Activated CD8-positive, alpha-beta memory T cell treated with anti-CD3 and anti-CD28 coated beads for 24 hours (primary cell): ENCODE results near the gene CD226.
"Not testable (repeated sequence)": the region's sequence is repeated elsewhere in the genome, so short reads cannot be mapped to it uniquely, and the experiment has no call there.

Source experiments
- DNase-seq: peaks from one replicate; pipeline ENCODE4 v3.0.0-alpha.2; 2020

Gene CD226

GRCh38 chr18:69865776-69866175 lies 81.9 kb downstream of the CD226 start:
- DNase-seq = no peak

DNA sequence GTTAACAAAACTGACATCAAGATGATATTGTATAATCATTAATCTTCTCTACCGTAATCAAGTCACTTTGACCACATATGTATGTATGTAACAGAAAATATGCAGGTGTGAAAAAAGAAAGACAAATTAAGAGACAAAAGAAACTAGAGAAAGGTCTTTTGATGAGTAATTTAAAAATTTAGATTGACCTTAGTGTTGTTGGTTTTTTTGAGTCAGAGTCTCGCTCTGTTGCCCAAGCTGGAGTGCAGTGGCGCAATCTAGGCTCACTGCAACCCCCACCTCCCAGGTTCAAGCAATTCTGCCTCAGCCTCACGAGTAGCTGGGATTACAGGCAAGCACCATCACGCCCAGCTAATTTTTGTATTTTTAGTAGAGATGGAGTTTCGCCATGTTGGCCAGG lies 82.9 kb downstream of the CD226 start:
- DNase-seq = not testable (repeated sequence)

GRCh38 chr18:69858897-69859296 lies 88.8 kb downstream of the CD226 start:
- DNase-seq = no peak

GRCh38 chr18:69854455-69854854 lies 93.2 kb downstream of the CD226 start:
- no peak for DNase-seq

GRCh38 chr18:69853051-69853450 lies 94.6 kb downstream of the CD226 start:
- no peak for DNase-seq

GRCh38 chr18:69845593-69846506 lies 101.8 kb downstream of the CD226 start:
- DNase-seq = no peak

DNA sequence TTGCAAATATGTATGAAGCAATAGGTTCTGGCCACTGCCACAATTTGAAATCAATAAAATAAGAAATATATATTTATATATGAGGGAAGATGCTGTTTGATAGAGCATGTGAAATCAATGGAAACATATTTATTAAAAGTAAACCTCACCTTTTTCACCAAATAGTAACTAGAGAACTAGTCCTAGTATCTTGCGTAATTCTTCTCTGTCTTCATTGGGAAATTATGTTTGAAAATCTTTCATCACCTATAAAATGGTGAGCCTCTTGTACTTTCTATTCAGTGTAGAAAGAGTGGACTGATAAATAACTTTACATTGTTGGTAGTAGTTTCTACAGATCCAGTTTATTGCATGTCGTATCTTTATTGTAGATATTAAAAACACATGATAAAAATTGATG lies 103.0 kb downstream of the CD226 start:
- no peak for DNase-seq

DNA sequence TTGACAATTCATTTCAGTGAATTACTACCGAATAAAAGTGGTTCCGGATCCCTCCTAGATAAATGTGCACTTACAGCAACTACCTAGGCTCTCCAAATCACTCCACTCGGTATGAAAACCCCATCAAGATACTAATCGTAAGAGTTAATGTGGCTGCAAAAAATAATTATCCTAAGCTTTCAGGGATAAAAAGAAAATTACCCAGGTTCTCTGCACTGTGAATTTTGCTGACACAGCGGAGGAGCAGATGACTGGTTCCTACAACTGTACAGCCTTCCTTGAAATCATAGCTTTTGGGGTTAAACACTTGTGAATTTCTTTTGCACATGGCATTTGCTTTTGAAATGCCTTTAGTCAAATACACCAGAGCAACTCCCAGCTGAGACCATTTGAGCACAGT lies 104.7 kb downstream of the CD226 start:
- DNase-seq = no peak

GRCh38 chr18:69841117-69841516 lies 106.6 kb downstream of the CD226 start:
- no peak for DNase-seq

DNA sequence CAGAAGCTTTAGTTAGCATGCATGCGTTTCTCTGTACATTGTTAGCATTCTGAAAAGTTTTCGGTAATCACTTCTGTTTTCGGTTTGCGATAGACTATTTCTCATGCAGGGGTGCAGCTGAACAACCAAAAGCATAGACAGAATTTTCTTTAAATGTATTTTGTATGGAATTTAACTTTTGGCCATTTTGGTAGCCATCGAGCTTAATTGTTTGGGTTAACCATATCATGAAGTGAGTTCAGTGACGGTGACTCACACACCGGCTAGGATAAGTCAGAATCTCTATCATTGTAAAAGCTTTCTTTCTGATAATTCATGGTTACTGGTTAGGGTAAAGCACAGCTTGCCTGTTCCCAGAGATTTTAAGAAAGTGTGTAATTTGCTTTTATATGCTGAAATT lies 107.2 kb downstream of the CD226 start:
- no peak for DNase-seq

DNA sequence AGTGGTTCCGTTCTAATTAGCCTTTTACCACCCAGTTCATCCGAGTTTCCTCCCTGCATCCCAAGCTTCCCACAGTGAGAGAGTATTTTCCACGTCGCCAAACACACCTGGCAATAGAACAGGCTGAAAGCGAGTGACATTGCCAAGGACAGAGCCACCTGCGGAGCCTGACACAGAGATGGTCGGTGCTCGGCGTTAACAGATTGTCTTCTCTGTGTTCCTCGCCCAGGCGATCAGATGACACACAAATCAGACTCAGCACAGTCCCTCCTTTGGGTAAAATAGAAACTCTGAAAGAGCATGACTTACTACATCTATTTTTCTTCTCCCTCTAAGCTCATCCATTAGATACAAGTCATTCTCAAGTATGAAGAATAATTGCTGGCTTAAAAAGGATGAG lies 107.7 kb downstream of the CD226 start:
- no peak for DNase-seq

- no peak for DNase-seq
Observed at GRCh38 chr18:69839497-69839896, 108.2 kb downstream of the CD226 start.

DNA sequence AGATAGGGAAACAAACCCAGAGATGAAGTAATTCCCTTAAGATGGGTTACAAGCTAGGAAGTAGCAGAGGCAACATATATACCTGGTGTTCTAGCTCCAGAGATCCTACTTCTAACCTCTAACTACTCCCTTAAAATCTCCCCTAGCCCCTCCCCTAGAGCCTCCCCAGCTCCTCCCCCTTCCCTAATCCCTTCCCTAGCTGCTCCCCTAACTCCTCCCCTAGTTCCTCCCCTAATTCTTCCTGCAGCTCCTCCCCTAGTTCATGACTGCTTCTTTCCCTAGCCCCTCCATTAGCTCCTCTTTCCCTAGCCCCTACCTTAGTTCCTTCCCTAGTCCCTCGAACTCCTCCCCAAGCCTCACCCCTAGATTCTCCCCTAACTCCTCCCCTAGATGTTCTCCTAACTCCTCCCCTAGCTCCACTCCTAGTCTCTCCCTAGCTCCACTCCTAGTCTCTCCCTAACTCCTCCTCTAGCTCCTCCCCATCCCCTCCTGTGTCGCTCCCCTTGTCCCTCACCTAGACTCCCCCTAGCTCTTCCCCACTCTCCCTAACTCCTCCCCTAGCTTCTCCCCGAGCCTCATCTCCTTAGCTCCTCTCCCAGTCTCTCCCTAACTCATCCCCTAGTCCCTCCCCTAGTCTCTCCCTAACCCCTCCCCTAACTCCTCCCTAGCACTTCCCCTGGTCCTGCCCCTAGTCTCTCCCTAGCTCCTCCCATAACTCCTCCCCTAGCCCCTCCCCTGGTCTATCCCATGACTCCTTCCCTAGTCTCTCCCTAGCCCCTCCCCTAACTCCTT lies 108.9 kb downstream of the CD226 start:
- no peak for DNase-seq

DNA sequence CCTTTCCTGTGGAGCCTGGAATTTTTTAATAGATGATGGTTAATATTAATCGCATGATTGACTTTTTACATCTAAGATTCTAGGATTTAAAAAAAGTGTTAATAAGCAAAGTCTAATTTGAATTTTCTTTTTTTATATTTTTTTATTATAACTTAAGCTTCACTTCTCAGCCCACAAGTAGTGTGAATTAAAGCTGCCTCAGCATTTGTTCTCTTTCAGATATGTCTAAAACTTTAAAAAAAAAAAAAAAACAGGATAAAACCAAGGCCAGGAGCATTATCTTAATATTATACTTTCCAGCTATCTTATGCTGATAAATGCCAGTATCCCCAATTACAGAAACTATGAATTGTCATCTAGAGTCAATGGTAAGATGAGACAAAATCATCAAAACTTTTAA lies 109.7 kb downstream of the CD226 start:
- no peak for DNase-seq

GRCh38 chr18:69834980-69835379 lies 112.7 kb downstream of the CD226 start:
- not testable (repeated sequence) for DNase-seq

DNA sequence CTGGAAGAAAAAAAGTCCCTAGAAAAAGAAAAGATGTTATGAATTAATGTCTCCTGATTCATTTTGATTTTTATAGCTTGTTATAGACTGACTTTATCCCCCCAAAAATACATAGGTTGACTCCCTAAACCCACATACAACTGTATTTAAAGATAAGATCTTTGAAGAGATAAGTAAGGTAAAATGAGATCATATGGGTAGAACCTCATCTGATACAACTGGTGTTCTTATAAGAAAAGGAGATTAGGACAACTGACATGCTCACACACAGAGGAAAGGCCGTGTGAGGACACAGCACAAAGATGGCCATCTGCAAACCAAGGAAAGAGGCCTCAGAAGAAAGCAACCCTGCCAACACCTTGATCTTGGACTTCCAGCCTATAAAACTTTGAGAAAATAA lies 117.5 kb downstream of the CD226 start:
- DNase-seq = no peak

DNA sequence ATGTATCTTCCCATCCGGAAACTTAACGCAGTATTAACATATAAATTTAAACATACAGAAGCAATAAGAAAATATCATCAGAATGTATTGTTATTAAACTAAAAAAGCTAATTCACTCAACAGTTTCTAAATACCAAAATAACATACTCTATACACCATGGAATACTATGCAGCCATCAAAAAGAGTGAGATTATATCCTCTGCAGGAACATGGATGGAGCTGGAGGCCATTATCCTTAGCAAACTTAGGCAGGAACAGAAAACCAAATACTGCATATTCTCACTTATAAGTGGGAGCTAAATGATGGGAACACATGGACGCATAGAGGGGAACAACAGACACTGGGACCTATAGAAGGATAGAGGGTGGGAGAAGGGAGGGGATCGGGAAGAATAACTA lies 127.1 kb downstream of the CD226 start:
- no peak for DNase-seq

DNA sequence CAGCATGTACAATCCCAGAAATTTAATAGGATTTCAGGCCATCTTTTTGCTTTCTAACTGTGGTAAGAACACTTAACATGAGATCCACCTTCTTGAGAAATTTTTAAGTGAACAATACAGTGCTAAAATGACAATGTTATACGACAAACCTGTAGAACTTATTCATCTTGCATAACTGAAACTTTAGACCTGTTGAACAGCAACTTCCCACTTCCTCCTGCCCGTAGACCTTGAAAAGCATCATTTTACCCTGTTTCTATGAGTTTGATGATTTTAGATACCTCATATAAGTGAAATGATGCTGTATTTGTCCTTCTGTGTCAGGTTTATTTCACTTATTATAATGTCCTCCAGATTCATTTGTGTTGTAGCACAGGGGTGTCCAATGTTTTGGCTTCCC lies 128.2 kb downstream of the CD226 start:
- DNase-seq = no peak

DNA sequence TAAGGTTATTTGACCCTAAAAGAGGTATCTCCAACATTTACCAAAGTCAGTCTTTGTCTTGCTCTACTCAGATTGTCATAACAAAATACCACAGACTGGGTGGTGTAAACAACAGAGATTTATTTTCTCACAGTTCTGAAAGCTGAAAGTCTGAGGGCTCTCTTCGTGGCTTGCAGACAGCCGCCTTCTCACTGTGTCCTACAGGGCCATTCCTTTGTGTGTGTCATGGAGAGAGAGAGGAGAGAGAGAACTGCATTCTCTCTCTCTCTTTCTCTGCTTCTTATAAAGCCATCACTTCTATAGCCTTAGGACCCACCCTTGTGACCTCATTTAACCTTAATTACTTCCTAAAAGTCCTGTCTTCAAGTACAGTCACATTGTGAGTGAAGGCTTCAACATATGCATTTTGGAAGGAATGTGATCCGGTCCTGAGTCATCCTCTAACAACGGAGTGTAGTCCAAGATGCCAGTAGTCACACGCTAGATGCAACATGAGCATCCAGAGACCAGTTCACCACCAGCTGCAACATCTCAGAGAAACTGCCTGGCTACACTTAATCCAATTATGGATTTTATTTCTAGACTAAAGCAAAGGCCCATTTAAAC lies 130.2 kb downstream of the CD226 start:
- no peak for DNase-seq

DNA sequence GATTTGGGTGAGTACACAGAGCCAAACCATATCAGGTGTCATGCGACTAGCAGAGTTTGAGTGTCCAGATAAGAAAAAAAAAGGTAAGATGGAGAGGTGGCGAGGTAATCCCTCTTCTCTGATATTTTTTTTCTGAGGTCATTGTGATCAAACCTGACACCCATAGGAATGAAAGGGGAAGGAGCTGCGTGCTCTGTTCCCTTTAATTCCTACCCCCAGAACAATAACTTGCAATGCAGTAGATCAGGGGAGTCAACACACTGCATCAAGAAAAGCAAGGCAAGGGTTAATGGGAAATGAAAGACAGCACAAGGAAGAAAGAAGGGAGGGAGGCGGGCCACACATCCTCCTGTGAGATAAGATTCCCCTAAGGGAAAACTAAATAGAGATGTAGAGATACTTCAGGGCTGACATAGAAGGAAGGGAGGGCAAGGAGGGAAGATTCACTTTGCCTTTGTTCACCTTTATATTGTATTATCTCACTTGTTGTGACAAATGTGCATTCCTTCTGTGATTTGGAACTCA lies 132.8 kb downstream of the CD226 start:
- no peak for DNase-seq

DNA sequence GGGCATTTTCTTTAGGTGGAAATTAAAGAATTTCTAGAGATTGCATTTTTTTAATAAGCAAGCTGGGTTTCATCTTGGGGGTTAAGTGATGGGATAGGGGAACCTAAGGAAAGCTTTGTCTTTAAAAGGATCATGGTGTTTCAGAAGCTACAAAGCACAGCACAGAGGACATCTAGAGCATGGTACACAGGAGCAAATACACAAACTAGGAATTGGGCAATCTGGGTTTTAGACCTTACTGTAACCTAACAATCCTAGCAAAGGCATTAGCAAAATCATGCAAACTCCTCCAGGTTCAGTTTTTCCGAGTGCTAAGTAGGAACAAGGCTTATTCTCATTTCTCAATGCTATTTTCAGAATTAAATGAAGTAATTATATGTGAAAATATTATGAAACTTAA lies 134.1 kb downstream of the CD226 start:
- DNase-seq = no peak

DNA sequence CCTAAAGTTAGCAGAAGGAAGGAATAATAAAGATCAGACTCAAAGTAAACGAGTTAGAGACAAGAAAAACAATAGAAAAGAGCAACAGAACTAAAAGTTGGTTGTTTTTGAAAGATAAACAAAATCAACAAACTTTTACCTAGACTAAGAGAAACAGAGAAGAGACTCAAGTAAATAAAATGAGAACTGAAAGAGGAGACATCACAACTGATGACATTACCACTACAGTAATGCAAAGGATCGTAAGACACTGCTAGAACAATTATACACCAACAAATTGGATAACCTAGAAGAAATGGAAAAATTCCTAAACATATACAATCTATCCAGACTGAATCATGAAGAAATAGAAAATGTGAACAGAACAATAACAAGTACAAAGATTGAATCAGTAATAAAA lies 139.3 kb downstream of the CD226 start:
- no peak for DNase-seq

DNA sequence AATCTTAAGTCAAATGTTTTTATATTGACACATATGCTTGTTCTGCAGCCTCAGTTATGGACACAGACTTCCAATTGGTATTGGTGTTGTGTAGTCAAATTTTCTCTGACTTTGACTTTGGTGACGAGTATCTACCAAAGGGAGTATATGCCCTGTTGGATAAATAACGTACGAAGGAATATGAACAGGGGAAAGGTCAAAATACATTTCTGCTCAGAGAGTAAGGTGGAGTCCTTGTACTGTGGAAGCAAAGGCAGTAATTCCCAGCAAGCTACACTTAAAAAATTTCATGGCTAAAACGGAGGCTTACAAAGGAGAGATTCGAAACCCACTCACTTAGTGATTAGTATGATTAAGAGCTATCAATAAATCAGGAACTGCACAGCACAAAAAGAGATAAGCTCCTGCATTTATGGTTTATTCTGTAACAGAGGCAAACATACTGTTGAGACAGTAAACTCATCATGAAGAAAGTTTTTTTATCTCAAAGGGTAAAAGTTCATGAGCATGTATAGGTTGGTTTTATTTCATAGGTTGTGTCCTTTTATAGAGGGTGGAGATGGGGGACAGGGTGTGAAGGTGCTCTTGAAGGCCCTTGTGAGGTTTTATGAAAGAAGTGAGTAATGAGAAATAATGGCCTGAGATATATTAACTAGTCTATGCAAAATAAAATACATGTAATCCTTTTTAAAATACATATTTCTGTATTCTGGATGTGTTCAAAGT lies 142.7 kb downstream of the CD226 start:
- DNase-seq = no peak
